Aorta (tissue), 5 donors: ENCODE results near the gene S100A13. TPM values are rescaled to one million over a fixed set of nuclear protein-coding genes. Genes with fewer than 3 reads are reported as not detected.

ENCODE experiments used
- ATAC-seq: fragments of 200-7000 bp; cut with Tn5 transposase; one replicate; pipeline ENCODE4 v1.9.1; 2022; ENCODE audit warnings: moderate library complexity; ENCODE audit not compliant: low FRiP score
- DNase-seq, 2 donors: peaks; one replicate each; pipeline ENCODE4 v3.0.0-alpha.2; 2020
- H3K27ac ChIP-seq, 2 donors: one replicate each; pipeline ENCODE4 v1.5.1; 2013; ENCODE audit warnings: low read length in 2 of 2, mild to moderate bottlenecking in 2 of 2, moderate library complexity in 2 of 2, control low read depth in 1 of 2, inconsistent platforms in 1 of 2, low read depth in 1 of 2
- H3K27me3 ChIP-seq, 2 donors: one replicate each; pipeline ENCODE4 v1.6.1; 2013; ENCODE audit warnings: control low read depth in 1 of 2, low read length in 1 of 2, mild to moderate bottlenecking in 1 of 2, moderate library complexity in 1 of 2; ENCODE audit not compliant: insufficient read depth in 2 of 2, control insufficient read depth in 1 of 2
- H3K36me3 ChIP-seq, 2 donors: one replicate each; pipeline ENCODE4 v1.6.1; 2013; ENCODE audit warnings: control low read depth in 1 of 2, low read length in 1 of 2, mild to moderate bottlenecking in 1 of 2; ENCODE audit not compliant: insufficient read depth in 2 of 2, control insufficient read depth in 1 of 2
- H3K4me1 ChIP-seq, 2 donors: one replicate each; pipeline ENCODE4 v1.6.1; 2013; ENCODE audit warnings: low read length in 2 of 2, control low read depth in 1 of 2, mild to moderate bottlenecking in 1 of 2, moderate library complexity in 1 of 2; ENCODE audit not compliant: insufficient read depth in 2 of 2, control insufficient read depth in 1 of 2
- H3K4me3 ChIP-seq, 2 donors: one replicate each; pipeline ENCODE4 v1.5.1; 2013; ENCODE audit warnings: low read length in 2 of 2, control low read depth in 1 of 2, mild to moderate bottlenecking in 1 of 2
- H3K9me3 ChIP-seq: one replicate; pipeline ENCODE4 v1.6.1; 2013; ENCODE audit warnings: mild to moderate bottlenecking, low read length; ENCODE audit not compliant: control insufficient read depth
- WGBS, 2 donors: extraction: QIAGEN DNeasy Blood & Tissue Kit; methylation state at CpG; one replicate each; pipeline ENCODE4 v1.1.7; 2013; 5-methylcytosine and 5-hydroxymethylcytosine counted together
- intact Hi-C, 2 donors: fragments of 100-400 bp; cut with DNase I; formaldehyde crosslinking; loops; one replicate each; pipeline versions ENCODE4 v1.14.2 to v1.15.0; 2022
- polyA plus RNA-seq, 2 donors: library from polyadenylated mRNA; stranded (reverse); fragments of 200-250 nt; gene quantifications; one replicate each; pipeline ENCODE4 v1.2.3, GENCODE V29; 2013
- total RNA-seq, 2 donors: library from RNA; stranded (reverse); fragmentation: NEBNext Ultra II Directional; extraction: Animal tissue kit (Norgen Biotek cat#: 25700); gene quantifications; one replicate each; pipeline ENCODE4 v1.2.1, GENCODE V29; 2021
- donor health status: healthy with polysubstance abuse.
- donor health status: Bipolar disorder and iron deficiency.
- donor health status: DM: no; HTN: no; CAD: no.
- donor health status: DM: no; HTN: no; CAD: no.
- donor health status: DM: yes; HTN: yes; CAD: no.

S100A13 gene
- total and polyA plus RNA-seq, 4 donors, result 80.0 to 245 (median 177) TPM

GRCh38 chr1:153571706-153572105 is 55.6 kb downstream of the S100A13 start:
- 72 to 83% methylated on average over 7 of the region's 7 CpGs for WGBS, 2 donors
- Histone ChIP-seq H3K36me3 (no peaks in the 10 kb centered on the region), H3K27ac (peak overlapping the region in 1 of 2 donors; percentile 52), H3K4me1 (no peaks in the 10 kb centered on the region), H3K9me3 (no peaks in the 10 kb centered on the region), H3K27me3 (no peaks in the 10 kb centered on the region), H3K4me3 (no peak overlapping the region)
- ATAC-seq, result no peak
- DNase-seq, result no peak
- intact Hi-C loops, result loop anchor here (5.0 to 10.0 kb wide), 3 partner anchors 41 to 103 kb away; partner anchors contain the start of genes ILF2 (in 1 of the 2), NPR1 (in 1 of the 2), S100A14 (in 1 of the 2) and S100A16 (in 1 of the 2)

GRCh38 chr1:153570874-153571273 is 56.4 kb downstream of the S100A13 start:
- Histone ChIP-seq H3K4me3 (no peak overlapping the region), H3K27me3 (no peaks in the 10 kb centered on the region), H3K9me3 (no peaks in the 10 kb centered on the region), H3K36me3 (no peaks in the 10 kb centered on the region), H3K4me1 (no peaks in the 10 kb centered on the region), H3K27ac (no peak overlapping the region)
- 94 to 97% methylated on average over 5 of the region's 5 CpGs for WGBS, 2 donors
- intact Hi-C loops, result loop anchor here (5.0 to 10.0 kb wide), 3 partner anchors 41 to 104 kb away; partner anchors contain the start of genes ILF2 (in 1 of the 2), NPR1 (in 1 of the 2), S100A14 (in 1 of the 2) and S100A16 (in 1 of the 2)
- DNase-seq (no peak), ATAC-seq (no peak)

DNA sequence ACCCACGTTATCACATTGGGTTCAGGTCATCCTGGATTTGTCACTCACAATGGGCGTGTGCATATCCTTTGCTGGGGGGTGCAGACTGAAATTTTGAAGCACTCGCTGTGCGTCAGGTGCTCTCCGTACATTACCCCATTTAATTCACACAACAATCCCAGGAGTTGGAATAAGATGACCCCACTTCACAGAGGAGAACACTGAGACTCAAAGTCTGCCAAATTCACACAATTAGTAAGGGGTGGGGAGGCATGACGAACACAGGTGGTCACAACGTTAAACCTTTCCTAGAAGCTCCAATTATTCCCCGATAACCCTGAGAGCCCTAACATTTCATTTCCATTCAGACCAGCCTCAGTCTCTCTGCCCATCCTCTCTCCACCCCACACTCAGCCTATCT is 57.8 kb downstream of the S100A13 start:
- ATAC-seq (no peak), DNase-seq (no peak)
- intact Hi-C loops, result loop anchor here in 1 of 2 donors (1.0 to 2.0 kb wide), 2 partner anchors 37 to 58 kb away; no protein-coding TSS in a partner anchor
- H3K27me3 ChIP-seq, result no peaks in the 10 kb centered on the region
- H3K36me3 ChIP-seq, result no peaks in the 10 kb centered on the region
- WGBS, 2 donors, result 89 to 90% methylated on average over 8 of the region's 8 CpGs
- no peaks in the 10 kb centered on the region for H3K4me1 ChIP-seq
- H3K4me3 ChIP-seq, result no peak overlapping the region
- no peaks in the 10 kb centered on the region for H3K9me3 ChIP-seq
- H3K27ac ChIP-seq, result no peak overlapping the region

Other genes with a start within 250 kb of the S100A13 start
- gene S100A8, start 236.4 kb downstream of the S100A13 start, total RNA-seq, result 100 to 1,000 TPM in 1 of 2 donors, 10 to 100 TPM in 1; 83.5 to 185 TPM
- gene S100A8, start 236.4 kb downstream of the S100A13 start, polyA plus RNA-seq, result 100 to 1,000 TPM in 1 of 2 donors, 10 to 100 TPM in 1; 48.2 to 218 TPM
- not detected for gene S100A7A, start 211.0 kb downstream of the S100A13 start, total RNA-seq
- not detected for gene S100A7A, start 211.0 kb downstream of the S100A13 start, polyA plus RNA-seq
- gene S100A7, start 166.9 kb downstream of the S100A13 start, total RNA-seq, result not detected
- gene S100A7, start 166.9 kb downstream of the S100A13 start, polyA plus RNA-seq, result not detected
- gene S100A6, start 91.5 kb downstream of the S100A13 start, total RNA-seq, result 1,000 to 10,000 TPM in 1 of 2 donors, 100 to 1,000 TPM in 1; 934 to 1,126 TPM
- gene S100A6, start 91.5 kb downstream of the S100A13 start, polyA plus RNA-seq, result 1,000 to 10,000 TPM; 3,932 to 5,181 TPM
- gene S100A5, start 86.6 kb downstream of the S100A13 start, total RNA-seq, result not detected
- gene S100A5, start 86.6 kb downstream of the S100A13 start, polyA plus RNA-seq, result not detected
- gene S100A4, start 81.7 kb downstream of the S100A13 start, total RNA-seq, result 100 to 1,000 TPM; 406 to 967 TPM
- 1,000 to 10,000 TPM; 3,369 to 4,033 TPM for gene S100A4, start 81.7 kb downstream of the S100A13 start, polyA plus RNA-seq
- gene S100A3, start 78.2 kb downstream of the S100A13 start, total RNA-seq, result 1 to 10 TPM; 2.3 to 3.8 TPM
- 10 to 100 TPM in 1 of 2 donors, 1 to 10 TPM in 1; 3.0 to 11.7 TPM for gene S100A3, start 78.2 kb downstream of the S100A13 start, polyA plus RNA-seq
- gene S100A2, start 61.7 kb downstream of the S100A13 start, total RNA-seq, result 1 to 10 TPM; 1.8 TPM
- 1 to 10 TPM; 2.1 to 6.4 TPM for gene S100A2, start 61.7 kb downstream of the S100A13 start, polyA plus RNA-seq
- gene S100A16, start 14.4 kb downstream of the S100A13 start, total RNA-seq, result 10 to 100 TPM; 72.8 to 83.4 TPM
- gene S100A16, start 14.4 kb downstream of the S100A13 start, polyA plus RNA-seq, result 100 to 1,000 TPM in 1 of 2 donors, 10 to 100 TPM in 1; 86.5 to 116 TPM
- not detected for gene S100A14, start 11.2 kb downstream of the S100A13 start, total RNA-seq
- 10 to 100 TPM in 1 of 2 donors, 1 to 10 TPM in 1; 2.5 to 91.2 TPM for gene S100A14, start 11.2 kb downstream of the S100A13 start, polyA plus RNA-seq
- gene S100A1, start 929 bp upstream of the S100A13 start, total RNA-seq, result under 1 TPM in 1 of 2 donors, not detected in 1; 0.69 TPM
- gene S100A1, start 929 bp upstream of the S100A13 start, polyA plus RNA-seq, result 1 to 10 TPM in 1 of 2 donors, under 1 TPM in 1; 0.23 to 7.1 TPM
- 10 to 100 TPM; 54.3 to 57.0 TPM for gene CHTOP, start 6.6 kb upstream of the S100A13 start, total RNA-seq
- 10 to 100 TPM; 34.4 to 51.8 TPM for gene CHTOP, start 6.6 kb upstream of the S100A13 start, polyA plus RNA-seq
- gene SNAPIN, start 31.2 kb upstream of the S100A13 start, total RNA-seq, result 10 to 100 TPM; 30.4 to 35.4 TPM
- 10 to 100 TPM; 52.6 to 55.6 TPM for gene SNAPIN, start 31.2 kb upstream of the S100A13 start, polyA plus RNA-seq
- gene ILF2, start 43.5 kb upstream of the S100A13 start, total RNA-seq, result 10 to 100 TPM; 70.6 to 82.9 TPM
- 10 to 100 TPM; 67.0 to 72.8 TPM for gene ILF2, start 43.5 kb upstream of the S100A13 start, polyA plus RNA-seq
- 100 to 1,000 TPM; 116 to 168 TPM for gene NPR1, start 51.2 kb upstream of the S100A13 start, total RNA-seq
- gene NPR1, start 51.2 kb upstream of the S100A13 start, polyA plus RNA-seq, result 100 to 1,000 TPM in 1 of 2 donors, 10 to 100 TPM in 1; 39.4 to 110 TPM
- 10 to 100 TPM; 52.2 to 76.7 TPM for gene INTS3, start 100.5 kb upstream of the S100A13 start, total RNA-seq
- gene INTS3, start 100.5 kb upstream of the S100A13 start, polyA plus RNA-seq, result 100 to 1,000 TPM in 1 of 2 donors, 10 to 100 TPM in 1; 10.9 to 101 TPM
- 10 to 100 TPM; 52.4 to 54.5 TPM for gene SLC27A3, start 147.9 kb upstream of the S100A13 start, total RNA-seq
- 100 to 1,000 TPM in 1 of 2 donors, 10 to 100 TPM in 1; 26.3 to 166 TPM for gene SLC27A3, start 147.9 kb upstream of the S100A13 start, polyA plus RNA-seq